ENCODE results near the gene FOXO1.
A peak's percentile ranks its signal among the peaks of the same experiment; 100 is the strongest.
"Not testable (repeated sequence)": the region's sequence is repeated elsewhere in the genome, so short reads cannot be mapped to it uniquely, and the experiment has no call there.

The FOXO1 gene

DNA sequence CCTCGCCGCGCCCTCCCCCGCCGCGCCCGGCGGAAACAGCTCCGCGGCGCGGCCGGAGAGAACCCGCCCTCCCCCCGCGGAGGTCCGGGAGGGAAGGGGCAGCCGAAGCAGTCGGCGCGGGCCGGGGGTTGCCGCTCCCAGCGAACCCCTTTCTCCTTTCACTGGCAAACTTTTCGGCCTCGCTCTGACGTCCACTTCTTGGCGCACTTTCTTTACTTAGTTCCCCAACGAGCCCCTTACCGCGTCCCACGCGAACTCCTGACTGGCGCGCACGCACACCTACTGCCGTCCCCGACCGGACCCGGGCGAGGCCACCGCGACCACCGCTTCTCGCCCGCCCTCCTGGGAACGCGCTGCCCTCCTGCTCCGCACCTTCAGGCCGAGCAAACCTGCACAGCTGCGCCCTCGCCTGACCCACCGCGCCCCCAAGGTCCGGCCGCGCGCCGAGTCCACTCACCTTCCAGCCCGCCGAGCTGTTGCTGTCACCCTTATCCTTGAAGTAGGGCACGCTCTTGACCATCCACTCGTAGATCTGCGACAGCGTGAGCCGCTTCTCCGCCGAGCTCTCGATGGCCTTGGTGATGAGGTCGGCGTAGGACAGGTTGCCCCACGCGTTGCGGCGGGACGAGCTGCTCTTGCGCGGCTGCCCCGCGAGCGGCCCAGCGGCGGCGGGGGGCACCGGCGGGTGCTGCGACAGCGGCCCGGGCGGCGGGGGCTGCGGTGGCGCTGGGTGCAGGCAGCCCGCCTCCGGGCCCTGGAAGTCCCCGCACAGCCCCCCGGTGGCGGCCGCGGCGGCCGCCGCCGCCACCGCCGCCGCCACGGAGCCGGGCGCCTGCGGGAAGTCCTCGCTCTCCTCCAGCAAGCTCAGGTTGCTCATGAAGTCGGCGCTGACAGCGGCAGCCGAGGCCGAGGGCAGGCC is 1.1 kb downstream of the FOXO1 start:
- no peaks in the 10 kb centered on the region for H3K36me3 ChIP-seq (ENCODE audit: insufficient read depth, low read length)
- H3K27ac ChIP-seq (ENCODE audit: low read length): no peak overlapping the region
- no peaks in the 10 kb centered on the region for H3K9me3 ChIP-seq (ENCODE audit: insufficient read depth, low read length, severe bottlenecking)
- H3K4me3 ChIP-seq (ENCODE audit: low read depth in 1 of 2, low read length in 2 of 2): peak overlapping the region in 1 of 2 experiments; percentile 97; a peak in 3 of 4 replicates
- 0 out of 2 replicates have a peak, but pooled peaks cover 3% of the 10 kb centered on the region for H3K79me2 ChIP-seq (ENCODE audit: insufficient read depth, low read length)
- H2AFZ ChIP-seq (ENCODE audit: low read depth, low read length): peak overlapping the region; percentile 86
- DNase-seq (no peak), ATAC-seq (ENCODE audit: insufficient read depth, low read depth) (no peak)
- H3K27me3 ChIP-seq (ENCODE audit: insufficient read depth, low read length, poor library complexity): peaks cover 10% of the 10 kb centered on the region
- H3K4me1 ChIP-seq (ENCODE audit: insufficient read depth, low read length): peaks cover 21% of the 10 kb centered on the region
- peak overlapping the region; percentile 78 for H3K4me2 ChIP-seq (ENCODE audit: insufficient read depth, low read length)
- H4K20me1 ChIP-seq (ENCODE audit: insufficient read depth, low read length): no peaks in the 10 kb centered on the region
- H3K9ac ChIP-seq (ENCODE audit: low read depth, low read length): peak overlapping the region; percentile 92; the same call in 1 of the 2 replicates
- TF ChIP-seq, protein P1, sequence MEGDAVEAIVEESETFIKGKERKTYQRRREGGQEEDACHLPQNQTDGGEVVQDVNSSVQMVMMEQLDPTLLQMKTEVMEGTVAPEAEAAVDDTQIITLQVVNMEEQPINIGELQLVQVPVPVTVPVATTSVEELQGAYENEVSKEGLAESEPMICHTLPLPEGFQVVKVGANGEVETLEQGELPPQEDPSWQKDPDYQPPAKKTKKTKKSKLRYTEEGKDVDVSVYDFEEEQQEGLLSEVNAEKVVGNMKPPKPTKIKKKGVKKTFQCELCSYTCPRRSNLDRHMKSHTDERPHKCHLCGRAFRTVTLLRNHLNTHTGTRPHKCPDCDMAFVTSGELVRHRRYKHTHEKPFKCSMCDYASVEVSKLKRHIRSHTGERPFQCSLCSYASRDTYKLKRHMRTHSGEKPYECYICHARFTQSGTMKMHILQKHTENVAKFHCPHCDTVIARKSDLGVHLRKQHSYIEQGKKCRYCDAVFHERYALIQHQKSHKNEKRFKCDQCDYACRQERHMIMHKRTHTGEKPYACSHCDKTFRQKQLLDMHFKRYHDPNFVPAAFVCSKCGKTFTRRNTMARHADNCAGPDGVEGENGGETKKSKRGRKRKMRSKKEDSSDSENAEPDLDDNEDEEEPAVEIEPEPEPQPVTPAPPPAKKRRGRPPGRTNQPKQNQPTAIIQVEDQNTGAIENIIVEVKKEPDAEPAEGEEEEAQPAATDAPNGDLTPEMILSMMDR (IDR thresholded peaks at IDR 0.05; ENCODE audit: borderline replicate concordance, extremely low read depth, low read length, poor library complexity, severe bottlenecking): no peak
- no peak for TF ChIP-seq EZH2 (IDR thresholded peaks at IDR 0.05; ENCODE audit: borderline replicate concordance, low read depth, low read length, severe bottlenecking)

GRCh38 chr13:40664350-40665125 is 1.9 kb downstream of the FOXO1 start:
- Histone ChIP-seq H3K9me3 (ENCODE audit: insufficient read depth, low read length, severe bottlenecking) (no peaks in the 10 kb centered on the region), H3K79me2 (ENCODE audit: insufficient read depth, low read length) (0 out of 2 replicates have a peak, but pooled peaks cover 3% of the 10 kb centered on the region), H3K4me1 (ENCODE audit: insufficient read depth, low read length) (peaks cover 21% of the 10 kb centered on the region), H3K27me3 (ENCODE audit: insufficient read depth, low read length, poor library complexity) (peaks cover 8% of the 10 kb centered on the region), H3K27ac (ENCODE audit: low read length) (no peak overlapping the region), H3K36me3 (ENCODE audit: insufficient read depth, low read length) (no peaks in the 10 kb centered on the region), H4K20me1 (ENCODE audit: insufficient read depth, low read length) (no peaks in the 10 kb centered on the region), H3K4me2 (ENCODE audit: insufficient read depth, low read length) (no peak overlapping the region), H3K4me3 (ENCODE audit: low read depth in 1 of 2, low read length in 2 of 2) (no peak overlapping the region), H3K9ac (ENCODE audit: low read depth, low read length) (no peak overlapping the region), H2AFZ (ENCODE audit: low read depth, low read length) (no peak overlapping the region)
- DNase-seq: no peak
- no peak for TF ChIP-seq EZH2 (IDR thresholded peaks at IDR 0.05; ENCODE audit: borderline replicate concordance, low read depth, low read length, severe bottlenecking)
- TF ChIP-seq, protein P1 (IDR thresholded peaks at IDR 0.05; ENCODE audit: borderline replicate concordance, extremely low read depth, low read length, poor library complexity, severe bottlenecking): no peak
- ATAC-seq (ENCODE audit: insufficient read depth, low read depth): no peak

DNA sequence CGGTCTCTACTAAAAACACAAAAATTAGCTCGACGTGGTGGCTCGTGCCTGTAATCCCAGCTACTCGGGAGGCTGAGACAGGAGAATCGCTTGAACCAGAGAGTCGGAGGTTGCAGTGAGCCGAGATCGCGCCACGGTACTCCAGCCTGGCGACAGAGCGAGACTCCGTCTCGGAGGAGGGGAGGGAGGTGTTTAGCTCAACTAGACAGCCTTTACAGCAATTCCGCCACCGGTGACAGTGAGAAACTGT is 2.4 kb downstream of the FOXO1 start:
- H3K36me3 ChIP-seq (ENCODE audit: insufficient read depth, low read length); H3K79me2 ChIP-seq (ENCODE audit: insufficient read depth, low read length); H3K9ac ChIP-seq (ENCODE audit: low read depth, low read length); H3K27me3 ChIP-seq (ENCODE audit: insufficient read depth, low read length, poor library complexity); ATAC-seq (ENCODE audit: insufficient read depth, low read depth); H2AFZ ChIP-seq (ENCODE audit: low read depth, low read length); H3K27ac ChIP-seq (ENCODE audit: low read length); H3K9me3 ChIP-seq (ENCODE audit: insufficient read depth, low read length, severe bottlenecking); H4K20me1 ChIP-seq (ENCODE audit: insufficient read depth, low read length); DNase-seq; H3K4me2 ChIP-seq (ENCODE audit: insufficient read depth, low read length); H3K4me3 ChIP-seq (ENCODE audit: low read depth in 1 of 2, low read length in 2 of 2): not testable (repeated sequence)
- peaks cover 21% of the 10 kb centered on the region for H3K4me1 ChIP-seq (ENCODE audit: insufficient read depth, low read length)

DNA sequence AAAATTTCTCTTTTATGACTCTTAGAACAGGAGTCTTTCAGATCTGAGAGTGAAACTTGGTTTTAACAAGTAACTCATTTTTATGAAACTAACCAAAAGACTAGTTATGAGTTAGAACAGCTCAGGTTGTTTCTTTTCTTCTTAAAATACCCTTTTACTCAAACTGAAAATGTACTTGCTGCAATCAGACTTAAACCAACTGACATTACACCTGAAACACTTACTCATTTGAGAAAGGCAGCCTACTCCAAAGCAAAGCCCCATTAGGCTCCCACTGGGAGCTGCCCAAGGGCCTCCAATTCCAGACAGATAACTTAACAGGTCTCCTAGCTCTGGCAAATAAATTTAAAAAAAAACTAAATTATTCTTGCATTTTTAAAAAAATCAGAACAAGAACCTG is 3.6 kb downstream of the FOXO1 start:
- DNase-seq: no peak
- Histone ChIP-seq H3K27ac (ENCODE audit: low read length) (no peak overlapping the region), H3K36me3 (ENCODE audit: insufficient read depth, low read length) (no peaks in the 10 kb centered on the region), H3K4me1 (ENCODE audit: insufficient read depth, low read length) (peaks cover 20% of the 10 kb centered on the region), H4K20me1 (ENCODE audit: insufficient read depth, low read length) (no peaks in the 10 kb centered on the region), H3K9ac (ENCODE audit: low read depth, low read length) (no peak overlapping the region), H3K79me2 (ENCODE audit: insufficient read depth, low read length) (0 out of 2 replicates have a peak, but pooled peaks cover 3% of the 10 kb centered on the region), H3K4me3 (ENCODE audit: low read depth in 1 of 2, low read length in 2 of 2) (no peak overlapping the region), H3K27me3 (ENCODE audit: insufficient read depth, low read length, poor library complexity) (peaks cover 8% of the 10 kb centered on the region), H3K9me3 (ENCODE audit: insufficient read depth, low read length, severe bottlenecking) (no peaks in the 10 kb centered on the region), H3K4me2 (ENCODE audit: insufficient read depth, low read length) (no peak overlapping the region), H2AFZ (ENCODE audit: low read depth, low read length) (no peak overlapping the region)
- ATAC-seq (ENCODE audit: insufficient read depth, low read depth): no peak
- TF ChIP-seq, protein P1 (IDR thresholded peaks at IDR 0.05; ENCODE audit: borderline replicate concordance, extremely low read depth, low read length, poor library complexity, severe bottlenecking): no peak
- TF ChIP-seq EZH2 (IDR thresholded peaks at IDR 0.05; ENCODE audit: borderline replicate concordance, low read depth, low read length, severe bottlenecking): no peak

All from DND-41 (cell line).